Activated CD8-positive, alpha-beta T cell treated with anti-CD3 and anti-CD28 coated beads for 36 hours (primary cell): ENCODE measurements around the gene ADAMTSL4. TPM values are rescaled to one million over a fixed set of nuclear protein-coding genes. Genes with fewer than 3 reads are reported as not detected.

Experiments used
- ATAC-seq: fragments of 200-7000 bp; cut with Tn5 transposase; one replicate; pipeline ENCODE4 v1.10.0; 2021; ENCODE audit warnings: mild to moderate bottlenecking, moderate library complexity
- CTCF ChIA-PET: fragments of 350-600 bp; sonication (Branson Sonifier 250); formaldehyde crosslinking; loops from one replicate; lab custom pipeline; 2021; ENCODE audit warnings: antibody characterized with exemption; lab: Charles Lee
- POLR2A ChIA-PET: fragments of 350-600 bp; sonication (Branson Sonifier 250); formaldehyde crosslinking; loops from one replicate; lab custom pipeline; 2021; ENCODE audit warnings: antibody characterized with exemption; lab: Charles Lee
- DNase-seq: peaks from one replicate; pipeline ENCODE4 v3.0.0-alpha.2; 2020
- H3K27ac Mint-ChIP-seq: one replicate; pipeline ENCODE4 v1.8.0; 2021; ENCODE audit warnings: mild to moderate bottlenecking, mixed read lengths
- H3K27me3 Mint-ChIP-seq: one replicate; pipeline ENCODE4 v1.8.0; 2021; ENCODE audit warnings: mixed read lengths
- H3K36me3 Mint-ChIP-seq: one replicate; pipeline ENCODE4 v1.8.0; 2021; ENCODE audit warnings: low read depth, mixed read lengths
- H3K4me1 Mint-ChIP-seq: one replicate; pipeline ENCODE4 v1.8.0; 2021; ENCODE audit warnings: low read depth, mixed read lengths
- H3K4me3 Mint-ChIP-seq: one replicate; pipeline ENCODE4 v1.8.0; 2021; ENCODE audit warnings: mild to moderate bottlenecking, moderate library complexity, mixed read lengths
- H3K9me3 Mint-ChIP-seq: one replicate; pipeline ENCODE4 v1.8.0; 2021; ENCODE audit warnings: mixed read lengths
- CTCF ChIP-seq: fragments of 200-600 bp; IDR thresholded peaks from one replicate; pipeline ENCODE4 v1.8.0; 2022; ENCODE audit warnings: antibody characterized with exemption, mild to moderate bottlenecking
- intact Hi-C: fragments of 100-400 bp; cut with micrococcal nuclease; formaldehyde crosslinking; loops from one replicate; pipeline ENCODE4 v1.10.0; 2022
- total RNA-seq, 2 experiments: library from RNA; stranded (reverse); gene quantifications; one replicate each; pipeline ENCODE4 v1.2.3, GENCODE V29; 2021

Gene ADAMTSL4
- total RNA-seq, 2 experiments from 2014 or later: 0.11 to 0.20 TPM

GRCh38 chr1:150574260-150575071, 25.3 kb downstream of the ADAMTSL4 start:
- ChIA-PET CTCF (interaction anchor here (1.6 to 15.9 kb wide), 3 partner anchors 7 to 41 kb away, joined by 4 to 237 read pairs (median 42); no protein-coding TSS in a partner anchor), POLR2A (interaction anchor here (0.6 to 24.5 kb wide), 4 partner anchors 10 to 166 kb away, joined by 3 to 678 read pairs (median 272); partner anchors contain the start of gene ENSA)
- no peaks in the 10 kb centered on the region for H3K27me3 Mint-ChIP-seq
- H3K4me1 Mint-ChIP-seq: peaks cover 56% of the 10 kb centered on the region
- ATAC-seq (no peak), DNase-seq (no peak)
- no peak for TF ChIP-seq CTCF
- peak overlapping the region; percentile 97 for H3K4me3 Mint-ChIP-seq
- peaks cover 90% of the 10 kb centered on the region for H3K36me3 Mint-ChIP-seq
- no peaks in the 10 kb centered on the region for H3K9me3 Mint-ChIP-seq
- intact Hi-C loops: loop anchor here (5.0 kb wide), 1 partner anchor 38 kb away; no protein-coding TSS in a partner anchor
- H3K27ac Mint-ChIP-seq: peak overlapping the region; percentile 95

GRCh38 chr1:150575072-150575489, 25.9 kb downstream of the ADAMTSL4 start:
- POLR2A ChIA-PET: interaction anchor here (1.6 to 24.5 kb wide), 4 partner anchors 11 to 340 kb away, joined by 3 to 678 read pairs (median 273); partner anchors contain the start of genes ANP32E, ENSA and GOLPH3L
- ATAC-seq: no peak
- intact Hi-C loops: loop anchor here (5.0 kb wide), 1 partner anchor 37 kb away; no protein-coding TSS in a partner anchor

GRCh38 chr1:150575518-150576366, 26.5 kb downstream of the ADAMTSL4 start:
- Mint-ChIP-seq H3K4me1 (peaks cover 50% of the 10 kb centered on the region), H3K27ac (peak overlapping the region; percentile 95), H3K36me3 (peaks cover 79% of the 10 kb centered on the region), H3K4me3 (peak overlapping the region; percentile 97), H3K27me3 (no peaks in the 10 kb centered on the region), H3K9me3 (no peaks in the 10 kb centered on the region)
- ChIA-PET POLR2A (interaction anchor here (1.0 to 24.5 kb wide), 6 partner anchors 9 to 426 kb away, joined by 3 to 678 read pairs (median 4); partner anchors contain the start of genes ANP32E, ENSA and GOLPH3L), CTCF (interaction anchor here (1.4 to 15.9 kb wide), 4 partner anchors 8 to 52 kb away, joined by 4 to 237 read pairs (median 26); no protein-coding TSS in a partner anchor)
- intact Hi-C loops: loop anchor here (5.0 kb wide), 1 partner anchor 37 kb away; no protein-coding TSS in a partner anchor
- no peak for TF ChIP-seq CTCF
- ATAC-seq: no peak
- no peak for DNase-seq

More at GRCh38 chr1:150575072-150575489, 25.9 kb downstream of the ADAMTSL4 start:
- Mint-ChIP-seq H3K36me3 (peaks cover 84% of the 10 kb centered on the region), H3K4me3 (peak overlapping the region; percentile 97), H3K27ac (peak overlapping the region; percentile 95), H3K4me1 (peaks cover 50% of the 10 kb centered on the region), H3K9me3 (no peaks in the 10 kb centered on the region), H3K27me3 (no peaks in the 10 kb centered on the region)
- no peak for DNase-seq
- no peak for TF ChIP-seq CTCF
- CTCF ChIA-PET: interaction anchor here (5.8 to 15.9 kb wide), 2 partner anchors 8 to 13 kb away, joined by 42 to 237 read pairs; no protein-coding TSS in a partner anchor

GRCh38 chr1:150576367-150576711, 27.1 kb downstream of the ADAMTSL4 start:
- Mint-ChIP-seq H3K27me3 (no peaks in the 10 kb centered on the region), H3K9me3 (no peaks in the 10 kb centered on the region), H3K36me3 (peaks cover 73% of the 10 kb centered on the region), H3K27ac (peak overlapping the region; percentile 95), H3K4me1 (peaks cover 49% of the 10 kb centered on the region), H3K4me3 (peak overlapping the region; percentile 97)
- ChIA-PET POLR2A (interaction anchor here (1.0 to 24.5 kb wide), 6 partner anchors 9 to 426 kb away, joined by 3 to 678 read pairs (median 4); partner anchors contain the start of genes ANP32E, ENSA and GOLPH3L), CTCF (interaction anchor here (1.1 to 15.9 kb wide), 5 partner anchors 9 to 121 kb away, joined by 3 to 237 read pairs (median 11); partner anchors contain the start of gene GOLPH3L)
- TF ChIP-seq CTCF: no peak
- intact Hi-C loops: loop anchor here (5.0 kb wide), 1 partner anchor 36 kb away; no protein-coding TSS in a partner anchor
- ATAC-seq: no peak
- DNase-seq: no peak
